Gastroesophageal sphincter (tissue), 3 donors: Measurements from ENCODE around the gene PLEKHG4B.

Experiments used
- EP300 ChIP-seq: sonication (generic); formaldehyde crosslinking; IDR thresholded peaks from one replicate; pipeline ENCODE4 v1.6.1; 2017; ENCODE audit warnings: antibody characterized with exemption, mild to moderate bottlenecking
- POLR2A ChIP-seq, 2 donors: fragments of 450-650 bp; IDR thresholded peaks; one replicate each; pipeline ENCODE4 v1.6.1; 2017; ENCODE audit warnings: antibody characterized with exemption in 2 of 2, mild to moderate bottlenecking in 2 of 2, moderate library complexity in 1 of 2
- POLR2AphosphoS5 ChIP-seq: sonication (generic); formaldehyde crosslinking; IDR thresholded peaks from one replicate; pipeline ENCODE4 v1.6.1; 2017; ENCODE audit warnings: antibody characterized with exemption
- TF ChIP-seq, protein P1 (sequence below), 4 experiments: fragments of 200-600 bp in 2 of 4; fragments of 450-650 bp in 2 of 4; sonication (generic) in 1 of 4; IDR thresholded peaks; one replicate each; pipeline ENCODE4 v1.5.1; 2017 to 2019; ENCODE audit warnings: antibody characterized with exemption in 4 of 4, mild to moderate bottlenecking in 2 of 4, moderate library complexity in 2 of 4

DNA sequence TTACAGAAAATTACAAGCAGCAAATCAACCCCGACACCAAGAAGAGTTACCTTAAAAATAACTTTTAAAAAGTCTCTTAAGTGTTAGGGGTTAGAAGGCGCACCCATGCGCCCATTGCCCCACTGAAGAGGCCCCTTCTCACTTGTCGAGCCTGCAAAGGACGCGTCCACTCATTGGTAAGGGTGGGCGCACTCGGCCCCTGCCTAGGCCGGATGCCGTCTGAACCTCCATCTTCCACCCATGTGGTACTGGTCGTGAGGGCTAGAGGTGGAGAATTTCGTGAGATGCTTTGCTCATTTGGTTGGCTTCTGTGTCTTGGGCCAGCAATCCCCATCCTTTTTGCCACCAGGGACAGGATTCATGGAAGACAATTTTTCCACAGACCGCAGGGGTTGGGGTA lies 71.9 kb downstream of the PLEKHG4B start:
- TF ChIP-seq, protein P1, sequence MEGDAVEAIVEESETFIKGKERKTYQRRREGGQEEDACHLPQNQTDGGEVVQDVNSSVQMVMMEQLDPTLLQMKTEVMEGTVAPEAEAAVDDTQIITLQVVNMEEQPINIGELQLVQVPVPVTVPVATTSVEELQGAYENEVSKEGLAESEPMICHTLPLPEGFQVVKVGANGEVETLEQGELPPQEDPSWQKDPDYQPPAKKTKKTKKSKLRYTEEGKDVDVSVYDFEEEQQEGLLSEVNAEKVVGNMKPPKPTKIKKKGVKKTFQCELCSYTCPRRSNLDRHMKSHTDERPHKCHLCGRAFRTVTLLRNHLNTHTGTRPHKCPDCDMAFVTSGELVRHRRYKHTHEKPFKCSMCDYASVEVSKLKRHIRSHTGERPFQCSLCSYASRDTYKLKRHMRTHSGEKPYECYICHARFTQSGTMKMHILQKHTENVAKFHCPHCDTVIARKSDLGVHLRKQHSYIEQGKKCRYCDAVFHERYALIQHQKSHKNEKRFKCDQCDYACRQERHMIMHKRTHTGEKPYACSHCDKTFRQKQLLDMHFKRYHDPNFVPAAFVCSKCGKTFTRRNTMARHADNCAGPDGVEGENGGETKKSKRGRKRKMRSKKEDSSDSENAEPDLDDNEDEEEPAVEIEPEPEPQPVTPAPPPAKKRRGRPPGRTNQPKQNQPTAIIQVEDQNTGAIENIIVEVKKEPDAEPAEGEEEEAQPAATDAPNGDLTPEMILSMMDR (IDR thresholded peaks at IDR 0.05), result no peak
- TF ChIP-seq POLR2A (IDR thresholded peaks at IDR 0.05), result no peak
- TF ChIP-seq POLR2AphosphoS5, result no peak
- no peak for TF ChIP-seq EP300
